HG03064 (cell line): Measurements from ENCODE around the gene CNTFR.
"Not testable (repeated sequence)": the region's sequence is repeated elsewhere in the genome, so short reads cannot be mapped to it uniquely, and the experiment has no call there.

Experiments used
- ATAC-seq: cut with Tn5 transposase; IDR thresholded peaks from one replicate; pipeline ENCODE4 v1.9.1; 2021; ENCODE audit warnings: low read depth; ENCODE audit not compliant: unreplicated experiment

Gene CNTFR, protein sequence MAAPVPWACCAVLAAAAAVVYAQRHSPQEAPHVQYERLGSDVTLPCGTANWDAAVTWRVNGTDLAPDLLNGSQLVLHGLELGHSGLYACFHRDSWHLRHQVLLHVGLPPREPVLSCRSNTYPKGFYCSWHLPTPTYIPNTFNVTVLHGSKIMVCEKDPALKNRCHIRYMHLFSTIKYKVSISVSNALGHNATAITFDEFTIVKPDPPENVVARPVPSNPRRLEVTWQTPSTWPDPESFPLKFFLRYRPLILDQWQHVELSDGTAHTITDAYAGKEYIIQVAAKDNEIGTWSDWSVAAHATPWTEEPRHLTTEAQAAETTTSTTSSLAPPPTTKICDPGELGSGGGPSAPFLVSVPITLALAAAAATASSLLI

DNA sequence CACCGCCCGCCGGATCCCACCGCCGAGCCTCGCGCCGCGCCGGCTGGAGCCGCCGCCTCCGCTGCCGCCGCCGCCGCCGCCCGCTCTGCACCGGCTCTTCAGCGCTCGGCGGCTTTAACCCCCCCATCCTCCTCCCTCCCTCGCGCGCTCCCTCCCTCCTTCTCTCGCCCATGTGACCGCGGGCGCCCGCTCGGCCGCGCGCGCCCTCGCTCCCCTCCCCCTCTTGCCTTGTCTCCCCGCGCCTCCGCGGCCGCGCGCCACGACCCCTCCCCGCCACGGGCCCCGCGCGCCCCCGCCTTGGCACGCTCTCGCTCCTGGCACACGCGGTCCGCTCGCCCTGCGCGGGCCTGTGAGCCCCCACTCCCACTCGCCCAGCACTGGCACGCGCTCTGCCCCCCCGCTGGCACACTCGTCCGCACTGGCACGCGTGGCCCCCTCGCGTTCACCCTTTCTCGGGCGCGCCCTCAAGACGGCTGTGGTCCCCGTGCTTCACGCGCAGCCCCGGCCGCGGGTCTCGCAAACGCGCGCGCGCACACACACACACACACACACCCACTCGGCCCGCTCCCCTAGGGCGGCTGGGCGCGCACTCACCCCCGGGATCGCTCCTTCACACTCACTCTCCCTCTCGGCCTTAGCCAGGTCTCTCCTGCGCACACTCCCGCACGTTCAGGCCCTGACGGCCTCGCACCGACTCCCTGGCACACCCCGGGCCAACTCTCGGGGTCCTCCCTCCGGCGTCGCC is at the start of gene CNTFR:
TSS of gene CNTFR (minus strand) at position 89 of the 745 bp plus-strand sequence. CDS start 20,743 bp downstream, outside the sequence.
- ATAC-seq, result no peak

DNA sequence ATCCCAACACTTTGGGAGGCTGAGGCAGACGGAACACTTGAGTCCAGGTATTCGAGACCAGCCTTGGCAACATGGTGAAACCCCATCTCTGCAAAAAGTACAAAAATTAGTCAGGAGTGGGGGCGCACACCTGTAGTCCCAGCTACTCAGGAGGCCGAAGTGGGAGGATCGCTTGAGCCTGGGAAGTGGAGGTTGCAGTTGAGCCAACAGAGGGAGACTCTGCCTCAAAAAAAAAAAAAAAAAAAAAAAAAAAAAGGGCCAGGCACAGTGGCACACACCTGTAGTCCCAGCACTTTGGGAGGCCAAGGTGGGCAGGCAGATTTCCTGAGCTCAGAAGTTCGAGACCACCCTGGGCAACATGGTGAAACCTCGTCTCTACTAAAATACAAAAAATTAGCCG is 49.8 kb upstream of the CNTFR start:
- ATAC-seq, result not testable (repeated sequence)

DNA sequence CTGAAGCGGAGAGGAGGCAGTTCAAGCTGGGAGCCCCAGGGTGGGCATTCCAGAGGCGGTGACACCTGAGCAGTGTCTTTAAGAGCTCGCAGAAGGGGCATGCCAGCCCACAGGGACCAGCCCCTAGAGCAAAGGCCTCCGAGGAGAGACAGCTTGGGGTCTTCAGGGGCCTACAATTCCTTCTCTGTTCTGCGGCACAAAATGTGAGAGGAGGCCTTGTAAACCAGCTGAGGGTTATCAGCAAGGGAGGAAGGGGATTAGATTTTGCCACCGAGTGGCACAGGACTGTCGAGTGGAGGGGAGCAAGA is 48.6 kb upstream of the CNTFR start:
- ATAC-seq, result no peak

GRCh38 chr9:34637356-34638137 is 48.0 kb upstream of the CNTFR start, which contains the start of gene SIGMAR1:
Gene SIGMAR1, minus strand, starts transcription at chr9:34637787. Its CDS starts 90 bp downstream, at chr9:34637697.
- peak; percentile 87 for ATAC-seq

DNA sequence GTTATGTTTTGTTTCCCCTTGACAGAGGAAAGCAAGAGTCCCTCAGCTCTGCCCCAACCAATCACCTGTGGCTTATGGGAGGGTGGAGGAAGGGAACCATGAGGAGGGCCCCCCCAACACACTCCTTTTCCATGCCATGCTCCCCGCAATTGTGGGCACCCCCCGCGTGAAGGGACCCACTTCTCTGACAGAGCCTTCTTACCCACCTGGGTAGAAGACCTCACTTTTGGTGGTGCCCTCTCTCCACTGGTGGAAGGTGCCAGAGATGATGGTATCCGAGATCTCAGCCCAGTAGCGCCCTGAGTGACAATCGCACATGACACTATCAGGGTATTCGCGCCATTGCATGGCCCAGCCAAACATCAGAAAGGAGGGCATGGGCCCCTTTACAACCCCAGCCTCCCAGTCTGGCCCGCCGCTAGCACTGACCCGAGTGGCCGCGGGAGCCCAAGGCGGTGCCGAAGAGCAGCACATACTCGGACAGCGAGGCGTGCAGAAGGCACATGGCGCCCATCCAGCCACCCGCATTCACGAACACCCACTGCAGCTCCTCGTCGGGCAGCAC is 47.3 kb upstream of the CNTFR start:
- no peak for ATAC-seq

DNA sequence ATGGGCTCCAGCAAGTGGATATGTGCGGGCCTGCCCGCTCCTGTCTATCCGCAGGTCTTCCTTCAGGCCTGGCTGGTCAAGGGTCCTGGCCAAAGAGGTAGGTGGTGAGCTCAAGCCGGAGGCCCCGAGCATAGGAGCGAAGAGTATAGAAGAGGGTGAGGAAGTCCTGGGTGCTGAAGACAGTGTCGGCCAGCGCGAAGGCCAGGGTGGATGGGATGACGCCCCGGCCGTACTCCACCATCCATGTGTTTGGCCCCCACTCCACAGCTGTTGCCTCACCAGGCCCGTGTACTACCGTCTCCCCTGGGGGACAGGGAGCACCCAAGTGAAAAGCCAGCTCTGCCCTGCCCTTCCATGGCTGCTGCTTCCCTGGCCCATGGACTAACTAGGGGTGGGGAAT is 46.0 kb upstream of the CNTFR start:
- no peak for ATAC-seq

- no peak for ATAC-seq
Observed at GRCh38 chr9:34634551-34635248, 45.2 kb upstream of the CNTFR start.

DNA sequence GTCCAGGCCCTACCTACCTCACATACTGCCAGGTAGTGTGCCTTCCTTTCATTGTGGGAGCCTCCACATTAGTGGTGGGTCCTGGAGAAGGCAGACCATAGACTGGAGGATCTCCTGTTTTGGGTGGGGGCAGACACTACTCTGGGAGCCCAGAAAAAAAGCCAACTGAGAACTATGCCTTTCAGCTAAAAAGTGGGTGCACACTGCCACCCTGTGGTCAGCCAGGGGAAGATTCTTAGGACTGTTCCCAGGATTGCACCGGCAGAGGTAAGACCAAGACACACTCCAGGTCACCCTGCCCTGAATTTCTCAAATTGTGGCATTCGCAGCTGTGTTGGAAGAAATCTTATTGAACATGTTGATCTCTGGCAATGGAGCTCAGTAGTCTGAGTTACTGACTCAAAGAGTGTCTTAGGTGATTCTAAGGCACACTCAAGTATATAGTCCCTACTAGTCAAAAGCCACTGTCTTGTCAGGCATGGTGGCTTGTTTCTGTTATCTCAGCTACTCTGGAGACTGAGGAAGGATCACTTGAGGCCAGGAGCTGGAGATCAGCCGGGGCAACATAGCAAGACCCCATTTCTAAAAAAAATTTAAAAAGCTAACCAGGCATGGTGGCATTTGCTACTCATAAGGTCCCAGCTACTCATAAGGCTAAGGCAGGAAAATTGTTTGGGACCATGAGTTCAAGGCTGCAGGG is 44.5 kb upstream of the CNTFR start:
- ATAC-seq, result no peak

- no peak for ATAC-seq
Observed at GRCh38 chr9:34633166-34633565, 43.6 kb upstream of the CNTFR start.

GRCh38 chr9:34630402-34631154 is 41.1 kb upstream of the CNTFR start:
- ATAC-seq, result no peak

- no peak for ATAC-seq
Observed at GRCh38 chr9:34629491-34629808, 39.9 kb upstream of the CNTFR start.

GRCh38 chr9:34628656-34629490 is 39.3 kb upstream of the CNTFR start, which contains the start of gene ARID3C:
Gene ARID3C, minus strand, starts transcription at chr9:34629066. Its CDS starts 1,052 bp downstream, at chr9:34628014.
- no peak for ATAC-seq

DNA sequence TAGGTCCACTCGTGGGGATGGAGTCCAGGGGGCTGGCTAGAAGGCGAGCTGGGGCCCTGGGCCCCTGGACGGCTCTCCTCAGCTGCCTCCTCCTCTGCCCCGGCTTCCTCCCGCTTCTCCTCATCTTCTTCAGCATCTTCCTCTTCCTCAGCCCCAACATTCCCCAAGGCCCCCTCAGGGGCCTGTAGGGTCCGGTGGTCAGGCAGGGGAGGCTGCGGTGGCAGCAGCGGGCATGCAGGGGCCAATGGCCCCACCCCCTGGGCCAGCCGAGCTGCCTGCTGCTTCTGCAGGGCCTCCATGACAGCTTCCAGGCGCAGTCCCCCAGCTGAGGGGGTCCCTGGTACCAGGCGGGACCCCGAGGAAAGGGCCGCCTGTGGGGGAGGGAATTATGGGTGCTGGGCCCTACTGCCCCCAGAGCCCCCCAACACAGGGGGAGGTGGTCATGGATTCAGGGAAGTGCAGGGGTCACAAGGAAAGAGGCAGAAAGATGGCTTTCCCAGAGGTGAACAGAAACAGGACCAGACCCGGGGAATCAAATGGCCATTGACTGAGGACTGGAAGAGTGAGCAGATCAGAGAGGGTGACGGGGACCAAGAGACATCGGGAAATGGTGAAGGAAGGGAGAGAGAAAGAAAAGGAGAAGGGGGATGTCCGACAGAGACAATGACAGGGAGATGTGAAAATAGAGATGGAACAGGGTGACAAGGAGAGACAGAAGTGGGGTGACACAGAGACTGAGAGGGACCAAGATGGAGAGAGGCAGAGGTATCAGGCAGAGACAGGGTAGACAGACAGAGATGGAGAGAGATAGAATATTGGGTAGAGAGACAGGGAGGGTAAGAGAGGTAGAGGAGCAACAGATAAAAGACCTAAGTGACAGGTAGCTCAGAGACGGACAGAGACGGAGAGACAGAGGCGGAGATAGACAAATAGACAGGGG is 38.5 kb upstream of the CNTFR start:
- ATAC-seq, result no peak

DNA sequence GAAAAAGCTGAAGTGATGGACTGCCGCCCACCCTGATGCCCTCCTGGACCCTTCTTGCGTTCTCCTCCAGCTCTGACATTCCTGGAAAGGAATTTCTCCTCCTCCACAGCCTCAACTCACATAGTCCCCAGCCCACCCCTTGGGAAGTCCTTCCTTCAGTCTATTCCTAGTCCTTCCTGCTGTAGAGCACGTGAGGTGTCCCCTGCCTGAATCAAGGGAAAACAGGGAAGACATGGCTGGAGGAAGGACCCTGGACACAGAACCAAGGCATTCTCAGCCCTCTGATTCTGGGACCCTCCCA is 35.6 kb upstream of the CNTFR start:
- no peak for ATAC-seq

DNA sequence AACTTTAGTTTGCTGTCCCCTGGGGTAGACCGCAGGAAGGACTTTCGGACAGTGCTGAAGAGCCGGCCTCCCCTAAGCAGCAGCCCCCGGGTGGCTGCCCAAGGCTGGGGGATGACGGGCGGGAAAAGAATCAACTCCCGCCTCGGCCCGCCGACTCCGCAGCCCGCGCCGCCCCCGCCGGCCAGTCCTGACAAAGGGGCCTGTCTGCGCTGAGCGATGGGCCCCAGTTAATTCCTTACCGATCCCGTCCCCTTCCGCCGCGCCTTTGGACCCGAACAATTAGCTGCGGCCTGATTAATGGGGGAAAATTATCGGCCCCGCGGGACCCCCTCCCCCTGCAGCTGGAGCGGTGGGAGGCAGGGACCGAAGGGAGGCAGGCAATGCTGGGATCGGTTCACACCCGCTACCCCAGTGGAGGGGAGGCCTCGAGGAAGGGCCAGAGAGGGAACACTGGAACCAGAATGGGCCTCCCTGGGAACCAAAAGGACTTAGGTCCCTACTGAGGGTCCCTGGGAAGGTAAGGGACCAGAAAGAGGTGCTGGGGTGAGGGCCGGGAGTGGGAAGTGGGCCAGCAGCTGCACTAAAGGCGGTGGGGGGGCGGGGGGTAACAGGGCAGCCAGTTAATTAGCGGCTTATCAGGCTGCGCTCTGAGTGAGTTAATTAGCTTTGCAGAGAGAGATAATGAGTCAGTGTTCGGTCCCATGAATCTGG is 35.1 kb upstream of the CNTFR start:
- no peak for ATAC-seq

- no peak for ATAC-seq
Observed at GRCh38 chr9:34623374-34624235, 34.1 kb upstream of the CNTFR start.
